A549 (cell line): ENCODE measurements around the gene MLST8.

Experiments
- BHLHE40 ChIP-seq: IDR thresholded peaks from 2 replicates; pipeline ENCODE4 v1.6.1; 2012; ENCODE audit warnings: low read depth, low read length, inconsistent platforms
- EP300 ChIP-seq, 2 experiments: fragments of >200 bp; sonication (Bioruptor Twin); formaldehyde crosslinking; IDR thresholded peaks; 2 replicates in 1 of 2; 3 replicates in 1 of 2; pipeline ENCODE4 v1.6.1; 2016 to 2017
- ESRRA ChIP-seq: fragments of 150-350 bp; IDR thresholded peaks from 2 replicates; pipeline ENCODE4 v1.6.1; 2014; ENCODE audit warnings: mild to moderate bottlenecking, low read length, borderline replicate concordance
- KDM1A ChIP-seq: fragments of 200-600 bp; sonication (generic); IDR thresholded peaks from 2 replicates; pipeline ENCODE4 v1.6.1; 2016; ENCODE audit warnings: low read depth, mild to moderate bottlenecking
- PHF8 ChIP-seq: fragments of 200-600 bp; sonication (generic); IDR thresholded peaks from 2 replicates; pipeline ENCODE4 v1.6.1; 2016; ENCODE audit warnings: low read depth, mild to moderate bottlenecking, antibody characterized with exemption, moderate library complexity, borderline replicate concordance
- POLR2A ChIP-seq: IDR thresholded peaks from 2 replicates; pipeline ENCODE4 v1.6.1; 2012; ENCODE audit warnings: mild to moderate bottlenecking, low read length
- RAD21 ChIP-seq, 2 experiments: fragments of >200 bp in 1 of 2; sonication (Bioruptor Twin) in 1 of 2; formaldehyde crosslinking in 1 of 2; IDR thresholded peaks in 1 of 2; conservative IDR thresholded peaks in 1 of 2; 2 replicates in 1 of 2; 3 replicates in 1 of 2; pipeline ENCODE4 v1.6.1; 2012 to 2018; ENCODE audit warnings: inconsistent platforms in 1 of 2
- RFX5 ChIP-seq: fragments of 450-650 bp; IDR thresholded peaks from 2 replicates; pipeline ENCODE4 v1.7.1; 2014; ENCODE audit warnings: antibody characterized with exemption, mild to moderate bottlenecking, moderate library complexity
- SMC3 ChIP-seq: fragments of >200 bp; sonication (Bioruptor Twin); formaldehyde crosslinking; IDR thresholded peaks from 3 replicates; pipeline ENCODE4 v1.6.1; 2018; ENCODE audit warnings: inconsistent platforms
- TF ChIP-seq, protein P1 (sequence below): fragments of >200 bp; sonication (Bioruptor Twin); formaldehyde crosslinking; IDR thresholded peaks from 3 replicates; pipeline ENCODE4 v1.5.1; 2016
- TF ChIP-seq, protein P2 (sequence below): fragments of 450-650 bp; IDR thresholded peaks from 2 replicates; pipeline ENCODE4 v1.6.1; 2014; ENCODE audit warnings: antibody characterized with exemption
- TF ChIP-seq, protein P3 (sequence below): fragments of 200-600 bp; sonication (generic); IDR thresholded peaks from 2 replicates; pipeline ENCODE4 v1.6.1; 2016; ENCODE audit warnings: antibody characterized with exemption, mild to moderate bottlenecking, moderate library complexity
- TF ChIP-seq, protein P4 (sequence below): IDR thresholded peaks from 2 replicates; pipeline ENCODE4 v1.6.1; 2012; ENCODE audit warnings: low read depth, borderline replicate concordance
- TF ChIP-seq, protein P5 (sequence below): fragments of 150-350 bp; IDR thresholded peaks from 2 replicates; pipeline ENCODE4 v1.6.1; 2014; ENCODE audit warnings: low read depth, mild to moderate bottlenecking, low read length

DNA sequence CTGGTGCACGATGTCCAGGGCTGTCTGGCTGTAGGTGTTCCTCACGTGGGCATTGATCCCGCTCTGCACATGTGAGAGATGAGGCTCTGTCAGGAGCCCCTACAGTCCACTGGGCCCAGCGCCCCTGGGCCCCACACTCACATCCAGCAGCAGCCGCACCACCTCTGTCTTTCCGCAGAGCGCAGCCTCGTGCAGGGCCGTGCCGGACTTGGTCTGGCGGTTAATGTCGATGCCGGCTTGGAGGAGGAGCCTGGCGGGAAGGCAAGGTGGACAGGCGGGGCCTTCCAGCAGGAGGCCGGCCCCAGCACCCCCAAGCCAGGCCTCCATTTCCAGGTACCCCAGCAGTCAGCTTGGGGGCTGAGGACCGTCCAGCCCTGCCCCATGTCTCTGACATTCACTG, 18.0 kb upstream of the MLST8 start:
- TF ChIP-seq, protein P1, sequence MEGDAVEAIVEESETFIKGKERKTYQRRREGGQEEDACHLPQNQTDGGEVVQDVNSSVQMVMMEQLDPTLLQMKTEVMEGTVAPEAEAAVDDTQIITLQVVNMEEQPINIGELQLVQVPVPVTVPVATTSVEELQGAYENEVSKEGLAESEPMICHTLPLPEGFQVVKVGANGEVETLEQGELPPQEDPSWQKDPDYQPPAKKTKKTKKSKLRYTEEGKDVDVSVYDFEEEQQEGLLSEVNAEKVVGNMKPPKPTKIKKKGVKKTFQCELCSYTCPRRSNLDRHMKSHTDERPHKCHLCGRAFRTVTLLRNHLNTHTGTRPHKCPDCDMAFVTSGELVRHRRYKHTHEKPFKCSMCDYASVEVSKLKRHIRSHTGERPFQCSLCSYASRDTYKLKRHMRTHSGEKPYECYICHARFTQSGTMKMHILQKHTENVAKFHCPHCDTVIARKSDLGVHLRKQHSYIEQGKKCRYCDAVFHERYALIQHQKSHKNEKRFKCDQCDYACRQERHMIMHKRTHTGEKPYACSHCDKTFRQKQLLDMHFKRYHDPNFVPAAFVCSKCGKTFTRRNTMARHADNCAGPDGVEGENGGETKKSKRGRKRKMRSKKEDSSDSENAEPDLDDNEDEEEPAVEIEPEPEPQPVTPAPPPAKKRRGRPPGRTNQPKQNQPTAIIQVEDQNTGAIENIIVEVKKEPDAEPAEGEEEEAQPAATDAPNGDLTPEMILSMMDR = no peak
- TF ChIP-seq, protein P2, sequence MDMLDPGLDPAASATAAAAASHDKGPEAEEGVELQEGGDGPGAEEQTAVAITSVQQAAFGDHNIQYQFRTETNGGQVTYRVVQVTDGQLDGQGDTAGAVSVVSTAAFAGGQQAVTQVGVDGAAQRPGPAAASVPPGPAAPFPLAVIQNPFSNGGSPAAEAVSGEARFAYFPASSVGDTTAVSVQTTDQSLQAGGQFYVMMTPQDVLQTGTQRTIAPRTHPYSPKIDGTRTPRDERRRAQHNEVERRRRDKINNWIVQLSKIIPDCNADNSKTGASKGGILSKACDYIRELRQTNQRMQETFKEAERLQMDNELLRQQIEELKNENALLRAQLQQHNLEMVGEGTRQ = no peak
- no peak for TF ChIP-seq POLR2A
- TF ChIP-seq, protein P3, sequence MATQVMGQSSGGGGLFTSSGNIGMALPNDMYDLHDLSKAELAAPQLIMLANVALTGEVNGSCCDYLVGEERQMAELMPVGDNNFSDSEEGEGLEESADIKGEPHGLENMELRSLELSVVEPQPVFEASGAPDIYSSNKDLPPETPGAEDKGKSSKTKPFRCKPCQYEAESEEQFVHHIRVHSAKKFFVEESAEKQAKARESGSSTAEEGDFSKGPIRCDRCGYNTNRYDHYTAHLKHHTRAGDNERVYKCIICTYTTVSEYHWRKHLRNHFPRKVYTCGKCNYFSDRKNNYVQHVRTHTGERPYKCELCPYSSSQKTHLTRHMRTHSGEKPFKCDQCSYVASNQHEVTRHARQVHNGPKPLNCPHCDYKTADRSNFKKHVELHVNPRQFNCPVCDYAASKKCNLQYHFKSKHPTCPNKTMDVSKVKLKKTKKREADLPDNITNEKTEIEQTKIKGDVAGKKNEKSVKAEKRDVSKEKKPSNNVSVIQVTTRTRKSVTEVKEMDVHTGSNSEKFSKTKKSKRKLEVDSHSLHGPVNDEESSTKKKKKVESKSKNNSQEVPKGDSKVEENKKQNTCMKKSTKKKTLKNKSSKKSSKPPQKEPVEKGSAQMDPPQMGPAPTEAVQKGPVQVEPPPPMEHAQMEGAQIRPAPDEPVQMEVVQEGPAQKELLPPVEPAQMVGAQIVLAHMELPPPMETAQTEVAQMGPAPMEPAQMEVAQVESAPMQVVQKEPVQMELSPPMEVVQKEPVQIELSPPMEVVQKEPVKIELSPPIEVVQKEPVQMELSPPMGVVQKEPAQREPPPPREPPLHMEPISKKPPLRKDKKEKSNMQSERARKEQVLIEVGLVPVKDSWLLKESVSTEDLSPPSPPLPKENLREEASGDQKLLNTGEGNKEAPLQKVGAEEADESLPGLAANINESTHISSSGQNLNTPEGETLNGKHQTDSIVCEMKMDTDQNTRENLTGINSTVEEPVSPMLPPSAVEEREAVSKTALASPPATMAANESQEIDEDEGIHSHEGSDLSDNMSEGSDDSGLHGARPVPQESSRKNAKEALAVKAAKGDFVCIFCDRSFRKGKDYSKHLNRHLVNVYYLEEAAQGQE = no peak
- TF ChIP-seq EP300 (IDR thresholded peaks at IDR 0.05) = no peak
- TF ChIP-seq, protein P4, sequence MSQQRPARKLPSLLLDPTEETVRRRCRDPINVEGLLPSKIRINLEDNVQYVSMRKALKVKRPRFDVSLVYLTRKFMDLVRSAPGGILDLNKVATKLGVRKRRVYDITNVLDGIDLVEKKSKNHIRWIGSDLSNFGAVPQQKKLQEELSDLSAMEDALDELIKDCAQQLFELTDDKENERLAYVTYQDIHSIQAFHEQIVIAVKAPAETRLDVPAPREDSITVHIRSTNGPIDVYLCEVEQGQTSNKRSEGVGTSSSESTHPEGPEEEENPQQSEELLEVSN = no peak
- TF ChIP-seq PHF8 = no peak
- TF ChIP-seq RAD21 (conservative IDR thresholded peaks at IDR 0.05 in 1 of 2, IDR thresholded peaks at IDR 0.05 in 1 of 2) = no peak
- no peak for TF ChIP-seq SMC3
- no peak for TF ChIP-seq RFX5
- no peak for TF ChIP-seq BHLHE40
- TF ChIP-seq, protein P5, sequence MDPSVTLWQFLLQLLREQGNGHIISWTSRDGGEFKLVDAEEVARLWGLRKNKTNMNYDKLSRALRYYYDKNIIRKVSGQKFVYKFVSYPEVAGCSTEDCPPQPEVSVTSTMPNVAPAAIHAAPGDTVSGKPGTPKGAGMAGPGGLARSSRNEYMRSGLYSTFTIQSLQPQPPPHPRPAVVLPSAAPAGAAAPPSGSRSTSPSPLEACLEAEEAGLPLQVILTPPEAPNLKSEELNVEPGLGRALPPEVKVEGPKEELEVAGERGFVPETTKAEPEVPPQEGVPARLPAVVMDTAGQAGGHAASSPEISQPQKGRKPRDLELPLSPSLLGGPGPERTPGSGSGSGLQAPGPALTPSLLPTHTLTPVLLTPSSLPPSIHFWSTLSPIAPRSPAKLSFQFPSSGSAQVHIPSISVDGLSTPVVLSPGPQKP = no peak
- TF ChIP-seq KDM1A = no peak
- no peak for TF ChIP-seq ESRRA
